Measurements from ENCODE around the gene DBT.

The DBT gene

GRCh38 chr1:100177295-100178041 is 72.2 kb downstream of the DBT start:
- H3K9ac ChIP-seq (ENCODE audit: low read length) = no peak overlapping the region
- no peak overlapping the region for H2AFZ ChIP-seq (ENCODE audit: low read depth, low read length, severe bottlenecking)
- H3K36me3 ChIP-seq (ENCODE audit: low read length) = no peaks in the 10 kb centered on the region
- H3K4me3 ChIP-seq (ENCODE audit: insufficient read depth, low read length, poor library complexity, severe bottlenecking) = no peak overlapping the region
- no peaks in the 10 kb centered on the region for H4K20me1 ChIP-seq (ENCODE audit: low read depth, low read length)
- no peaks in the 10 kb centered on the region for H3K9me3 ChIP-seq (ENCODE audit: insufficient read depth, low read length)
- no peaks in the 10 kb centered on the region for H3F3A ChIP-seq (ENCODE audit: insufficient read depth)
- H3K27ac ChIP-seq (ENCODE audit: low read depth, low read length) = no peak overlapping the region
- H3K4me2 ChIP-seq (ENCODE audit: low read depth, low read length, poor library complexity, severe bottlenecking) = no peak overlapping the region
- TF ChIP-seq CTCF (IDR thresholded peaks at IDR 0.05; ENCODE audit: insufficient read depth, low read length, poor library complexity, severe bottlenecking) (no peak), EZH2phosphoT487 (conservative IDR thresholded peaks at IDR 0.05; ENCODE audit: low read length) (no peak)
- no peaks in the 10 kb centered on the region for H3K79me2 ChIP-seq (ENCODE audit: insufficient read depth, low read length)
- no peaks in the 10 kb centered on the region for H3K27me3 ChIP-seq (ENCODE audit: low read length)
- no peaks in the 10 kb centered on the region for H3K9me2 ChIP-seq (replicated peaks; ENCODE audit: insufficient read depth, low read length)

- no peaks in the 10 kb centered on the region for H3K36me3 ChIP-seq (ENCODE audit: low read length)
- H3K9me2 ChIP-seq (replicated peaks; ENCODE audit: insufficient read depth, low read length) = no peaks in the 10 kb centered on the region
- no peaks in the 10 kb centered on the region for H4K20me1 ChIP-seq (ENCODE audit: low read depth, low read length)
- no peak overlapping the region for H3K9ac ChIP-seq (ENCODE audit: low read length)
- no peak overlapping the region for H3K4me3 ChIP-seq (ENCODE audit: insufficient read depth, low read length, poor library complexity, severe bottlenecking)
- H3K4me2 ChIP-seq (ENCODE audit: low read depth, low read length, poor library complexity, severe bottlenecking) = no peak overlapping the region
- H3K27ac ChIP-seq (ENCODE audit: low read depth, low read length) = no peak overlapping the region
- no peaks in the 10 kb centered on the region for H3K27me3 ChIP-seq (ENCODE audit: low read length)
- no peaks in the 10 kb centered on the region for H3K9me3 ChIP-seq (ENCODE audit: insufficient read depth, low read length)
- no peaks in the 10 kb centered on the region for H3F3A ChIP-seq (ENCODE audit: insufficient read depth)
- H2AFZ ChIP-seq (ENCODE audit: low read depth, low read length, severe bottlenecking) = no peak overlapping the region
- TF ChIP-seq CTCF (IDR thresholded peaks at IDR 0.05; ENCODE audit: insufficient read depth, low read length, poor library complexity, severe bottlenecking) = no peak
- no peak for TF ChIP-seq EZH2phosphoT487 (conservative IDR thresholded peaks at IDR 0.05; ENCODE audit: low read length)
- no peaks in the 10 kb centered on the region for H3K79me2 ChIP-seq (ENCODE audit: insufficient read depth, low read length)
Measured at GRCh38 chr1:100168051-100168450, 81.6 kb downstream of the DBT start.

GRCh38 chr1:100164702-100165101 is 84.9 kb downstream of the DBT start:
- H3K27me3 ChIP-seq (ENCODE audit: low read length) = no peaks in the 10 kb centered on the region
- no peaks in the 10 kb centered on the region for H3K9me2 ChIP-seq (replicated peaks; ENCODE audit: insufficient read depth, low read length)
- H2AFZ ChIP-seq (ENCODE audit: low read depth, low read length, severe bottlenecking) = no peak overlapping the region
- no peaks in the 10 kb centered on the region for H3K36me3 ChIP-seq (ENCODE audit: low read length)
- H4K20me1 ChIP-seq (ENCODE audit: low read depth, low read length) = no peaks in the 10 kb centered on the region
- H3K9ac ChIP-seq (ENCODE audit: low read length) = no peak overlapping the region
- no peak overlapping the region for H3K4me3 ChIP-seq (ENCODE audit: insufficient read depth, low read length, poor library complexity, severe bottlenecking)
- no peaks in the 10 kb centered on the region for H3F3A ChIP-seq (ENCODE audit: insufficient read depth)
- no peaks in the 10 kb centered on the region for H3K9me3 ChIP-seq (ENCODE audit: insufficient read depth, low read length)
- H3K27ac ChIP-seq (ENCODE audit: low read depth, low read length) = no peak overlapping the region
- TF ChIP-seq CTCF (IDR thresholded peaks at IDR 0.05; ENCODE audit: insufficient read depth, low read length, poor library complexity, severe bottlenecking) (no peak), EZH2phosphoT487 (conservative IDR thresholded peaks at IDR 0.05; ENCODE audit: low read length) (no peak)
- H3K79me2 ChIP-seq (ENCODE audit: insufficient read depth, low read length) = no peaks in the 10 kb centered on the region
- H3K4me2 ChIP-seq (ENCODE audit: low read depth, low read length, poor library complexity, severe bottlenecking) = no peak overlapping the region

All from SU-DHL-6 (cell line).